Activated CD8-positive, alpha-beta T cell treated with anti-CD3 and anti-CD28 coated beads, Interleukin-2, amount 10 ng/mL, durations not matched to agents 7 days and 5 days (primary cell): ENCODE measurements around the gene LRP6. TPM values are rescaled to one million over a fixed set of nuclear protein-coding genes. Genes with fewer than 3 reads are reported as not detected.

ENCODE experiments used
- ATAC-seq: fragments of 150-1000 bp; cut with Tn5 transposase; one replicate; pipeline ENCODE4 v1.10.0; 2021; ENCODE audit warnings: moderate library complexity
- CTCF ChIA-PET: fragments of 350-600 bp; sonication (Branson Sonifier 250); formaldehyde crosslinking; loops from one replicate; lab custom pipeline; 2021; ENCODE audit warnings: antibody characterized with exemption; lab: Charles Lee
- POLR2A ChIA-PET: fragments of 350-600 bp; sonication (Branson Sonifier 250); formaldehyde crosslinking; loops from one replicate; lab custom pipeline; 2021; ENCODE audit warnings: antibody characterized with exemption; lab: Charles Lee
- DNase-seq: peaks from one replicate; pipeline ENCODE4 v3.0.0-alpha.2; 2020
- H3K27ac Mint-ChIP-seq: one replicate; pipeline ENCODE4 v1.8.0; 2021; ENCODE audit warnings: mild to moderate bottlenecking, mixed read lengths
- H3K27me3 Mint-ChIP-seq: one replicate; pipeline ENCODE4 v1.8.0; 2021; ENCODE audit warnings: low read depth, mixed read lengths
- H3K36me3 Mint-ChIP-seq: one replicate; pipeline ENCODE4 v1.8.0; 2021; ENCODE audit warnings: low read depth, mixed read lengths
- H3K4me1 Mint-ChIP-seq: one replicate; pipeline ENCODE4 v1.8.0; 2021; ENCODE audit warnings: low read depth, mixed read lengths
- H3K4me3 Mint-ChIP-seq: one replicate; pipeline ENCODE4 v1.8.0; 2021; ENCODE audit warnings: mild to moderate bottlenecking, mixed read lengths
- H3K9me3 Mint-ChIP-seq: one replicate; pipeline ENCODE4 v1.8.0; 2022; ENCODE audit warnings: mixed read lengths; ENCODE audit not compliant: insufficient read depth
- microRNA-seq: library from miRNA; unstranded; fragments of <30 nt; microRNA quantifications from one replicate; pipeline ENCODE4 v1.2.0, GENCODE V29; 2022
- total RNA-seq, 2 experiments: library from RNA; stranded (reverse); gene quantifications; one replicate each; pipeline ENCODE4 v1.2.3, GENCODE V29; 2021

The LRP6 gene
- total RNA-seq, 2 experiments from 2014 or later = 0.08 to 0.37 TPM

- Mint-ChIP-seq H3K27ac (no peak overlapping the region), H3K27me3 (no peaks in the 10 kb centered on the region), H3K4me3 (no peak overlapping the region), H3K4me1 (peaks cover 4% of the 10 kb centered on the region), H3K36me3 (no peaks in the 10 kb centered on the region), H3K9me3 (no peaks in the 10 kb centered on the region)
- no peak for DNase-seq
- ChIA-PET POLR2A (no interaction called here), CTCF (interaction anchor here (0.8 to 3.5 kb wide), 6 partner anchors 10 to 251 kb away, joined by 3 to 30 read pairs (median 5); no protein-coding TSS in a partner anchor)
- ATAC-seq = peak; percentile 36
Measured at GRCh38 chr12:12081836-12082497, 184.9 kb downstream of the LRP6 start.

- Mint-ChIP-seq H3K27ac (no peak overlapping the region), H3K36me3 (no peaks in the 10 kb centered on the region), H3K9me3 (no peaks in the 10 kb centered on the region), H3K27me3 (no peaks in the 10 kb centered on the region), H3K4me1 (peaks cover 4% of the 10 kb centered on the region), H3K4me3 (no peak overlapping the region)
- ATAC-seq (no peak), DNase-seq (no peak)
- ChIA-PET CTCF (no interaction called here), POLR2A (interaction anchor here (0.6 kb wide), 1 partner anchor 310 kb away, joined by 3 read pairs; no protein-coding TSS in a partner anchor)
Measured at GRCh38 chr12:12079291-12079690, 187.6 kb downstream of the LRP6 start.

GRCh38 chr12:12072064-12072760 is 194.6 kb downstream of the LRP6 start:
- H3K27ac Mint-ChIP-seq = peak overlapping the region; percentile 94
- H3K4me1 Mint-ChIP-seq = peaks cover 24% of the 10 kb centered on the region
- ATAC-seq = peak; percentile 83
- H3K9me3 Mint-ChIP-seq = no peaks in the 10 kb centered on the region
- H3K4me3 Mint-ChIP-seq = peak overlapping the region; percentile 84
- no peaks in the 10 kb centered on the region for H3K36me3 Mint-ChIP-seq
- CTCF ChIA-PET = interaction anchor here (0.9 to 2.0 kb wide), 10 partner anchors 10 to 527 kb away, joined by 3 to 16 read pairs (median 5); no protein-coding TSS in a partner anchor
- POLR2A ChIA-PET = interaction anchor here (1.2 to 1.8 kb wide), 5 partner anchors 36 to 422 kb away, joined by 3 to 6 read pairs (median 4); partner anchors contain the start of gene BORCS5
- DNase-seq = peak; percentile 71
- H3K27me3 Mint-ChIP-seq = peaks cover 2% of the 10 kb centered on the region

- H3K9me3 Mint-ChIP-seq = no peaks in the 10 kb centered on the region
Measured at GRCh38 chr12:12070674-12071656, 195.9 kb downstream of the LRP6 start, which contains the start of gene BCL2L14. Gene BCL2L14 (plus strand): TSS chr12:12070939. CDS start chr12:12079306, 8,367 bp downstream.

GRCh38 chr12:12069821-12070548 is 196.9 kb downstream of the LRP6 start:
- DNase-seq (no peak), ATAC-seq (no peak)
- Mint-ChIP-seq H3K4me3 (no peak overlapping the region), H3K4me1 (peaks cover 24% of the 10 kb centered on the region), H3K27me3 (peaks cover 2% of the 10 kb centered on the region), H3K9me3 (no peaks in the 10 kb centered on the region), H3K27ac (no peak overlapping the region), H3K36me3 (no peaks in the 10 kb centered on the region)
- ChIA-PET CTCF (no interaction called here), POLR2A (no interaction called here)

More at GRCh38 chr12:12070674-12071656, 195.9 kb downstream of the LRP6 start, which contains the start of gene BCL2L14:
- CTCF ChIA-PET = interaction anchor here (0.7 to 1.8 kb wide), 11 partner anchors 11 to 526 kb away, joined by 3 to 16 read pairs (median 5); no protein-coding TSS in a partner anchor
- peak within 1 kb of the TSS; percentile 84 for H3K4me3 Mint-ChIP-seq
- DNase-seq = peak; percentile 35
- H3K4me1 Mint-ChIP-seq = peaks cover 24% of the 10 kb centered on the region
- H3K36me3 Mint-ChIP-seq = no peaks in the 10 kb centered on the region
- H3K27me3 Mint-ChIP-seq = peaks cover 2% of the 10 kb centered on the region
- peak within 1 kb of the TSS; percentile 94 for H3K27ac Mint-ChIP-seq
- POLR2A ChIA-PET = interaction anchor here (0.6 to 1.6 kb wide), 5 partner anchors 34 to 421 kb away, joined by 3 to 6 read pairs (median 3); no protein-coding TSS in a partner anchor
- ATAC-seq = peak; percentile 82

GRCh38 chr12:12068751-12069150 is 198.1 kb downstream of the LRP6 start:
- no peak overlapping the region for H3K4me3 Mint-ChIP-seq
- CTCF ChIA-PET = interaction anchor here (1.2 kb wide), 1 partner anchor 259 kb away, joined by 4 read pairs; no protein-coding TSS in a partner anchor
- H3K9me3 Mint-ChIP-seq = no peaks in the 10 kb centered on the region
- H3K27ac Mint-ChIP-seq = no peak overlapping the region
- ATAC-seq (no peak), DNase-seq (no peak)
- H3K36me3 Mint-ChIP-seq = no peaks in the 10 kb centered on the region
- H3K4me1 Mint-ChIP-seq = peaks cover 24% of the 10 kb centered on the region
- H3K27me3 Mint-ChIP-seq = peaks cover 2% of the 10 kb centered on the region
- POLR2A ChIA-PET = no interaction called here

Small RNA genes within 50 kb of the gene (microRNA-seq; reads per million reads assigned to microRNA genes)
- gene MIR1244-4 = not detected

Other genes starting within 250 kb of the LRP6 start
- gene BCL2L14, start 196.1 kb downstream of the LRP6 start, total RNA-seq = 1 to 10 TPM; 3.1 to 5.7 TPM
- under 1 TPM in 1 of 2 experiments, not detected in 1; 0.13 TPM for gene MANSC1, start 83.2 kb upstream of the LRP6 start, total RNA-seq
- 10 to 100 TPM; 18.8 to 21.2 TPM for gene BORCS5, start 90.0 kb upstream of the LRP6 start, total RNA-seq